ENCODE results near the gene HOXD9. TPM values are rescaled to one million over a fixed set of nuclear protein-coding genes. Genes with fewer than 3 reads are reported as not detected.

The HOXD9 gene
- total and polyA plus RNA-seq, 4 experiments from 2014 or later, result not detected

DNA sequence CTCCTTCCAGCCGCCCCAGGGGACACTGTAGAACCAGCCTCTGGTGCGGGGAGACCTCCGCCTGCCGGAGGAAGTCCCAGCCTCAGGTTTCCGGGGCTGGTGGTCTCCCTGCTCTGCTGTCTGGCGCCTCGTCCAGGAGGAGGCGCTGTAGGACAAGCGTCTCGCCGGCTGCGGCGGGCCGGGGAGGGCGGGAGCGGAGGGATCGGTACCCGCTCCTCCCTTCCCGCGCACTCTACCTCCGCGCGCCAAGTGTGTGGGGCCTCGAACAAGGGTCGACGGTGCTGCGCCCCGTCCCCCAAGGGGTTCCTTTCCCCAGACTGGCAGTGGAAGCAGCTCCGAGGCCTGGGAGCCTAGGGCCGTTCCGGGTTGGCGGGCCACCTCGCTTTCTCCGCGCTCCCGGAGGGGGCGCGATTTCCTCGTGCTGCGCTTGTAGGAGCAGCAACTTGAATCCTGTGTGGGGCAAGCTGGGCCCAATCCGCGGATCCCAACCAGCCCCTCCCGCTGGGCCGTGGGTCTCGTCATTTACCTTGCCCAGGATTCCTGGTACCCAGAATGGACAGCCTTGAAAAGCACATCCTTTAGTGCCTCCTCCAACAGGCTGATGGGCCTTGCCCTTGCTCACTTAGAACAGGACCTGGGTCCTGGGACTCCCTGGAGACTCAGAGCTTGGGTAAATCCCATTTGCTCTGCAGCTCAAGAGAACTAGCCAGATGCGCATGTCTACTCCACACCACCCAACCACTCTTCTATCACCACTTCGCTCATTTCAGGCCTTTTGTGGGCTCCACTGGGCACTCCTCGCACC, 18.2 kb downstream of the HOXD9 start:
- Histone ChIP-seq H3K4me3 (ENCODE audit: low read length in 2 of 2) (no peak overlapping the region), H3K27ac (ENCODE audit: low read depth, low read length) (no peak overlapping the region), H3K36me3 (ENCODE audit: insufficient read depth, low read length) (no peaks in the 10 kb centered on the region), H3K27me3 (ENCODE audit: insufficient read depth, low read length) (peaks cover 80% of the 10 kb centered on the region), H3K4me1 (ENCODE audit: insufficient read depth, low read length) (peaks cover 25% of the 10 kb centered on the region), H3K9me3 (ENCODE audit: control insufficient read depth in 1 of 2, low read length in 2 of 2) (no peaks in the 10 kb centered on the region)
- DNase-seq, result peak; percentile 47 to 61 (median 53)
- H3K4me3 Mint-ChIP-seq, result peak overlapping the region in 5 of 8 donors; percentile 21 to 38 (median 35)
- H3K27ac Mint-ChIP-seq, result peak overlapping the region in 3 of 7 donors; percentile 64 to 84 (median 66)
- peaks cover 0 to 34% (median 22%) of the 10 kb centered on the region in 8 donors for H3K9me3 Mint-ChIP-seq
- peaks cover 13 to 37% (median 24%) of the 10 kb centered on the region in 4 donors for H3K4me1 Mint-ChIP-seq
- POLR2A ChIA-PET (ENCODE audit: partially characterized antibody), result interaction anchor here (1.6 kb wide), 1 partner anchor 9 kb away, joined by 3 read pairs; no protein-coding TSS in a partner anchor
- H3K36me3 Mint-ChIP-seq, result peaks cover 1% of the 10 kb centered on the region in 2 donors
- H3K27me3 Mint-ChIP-seq, result peaks cover 69 to 74% of the 10 kb centered on the region in 2 donors
- intact Hi-C loops (cut with micrococcal nuclease), result no loop called here
- CTCF ChIA-PET (ENCODE audit: partially characterized antibody), result interaction anchor here (0.6 to 3.0 kb wide), 9 partner anchors 9 to 887 kb away, joined by 3 to 28 read pairs (median 3); no protein-coding TSS in a partner anchor

DNA sequence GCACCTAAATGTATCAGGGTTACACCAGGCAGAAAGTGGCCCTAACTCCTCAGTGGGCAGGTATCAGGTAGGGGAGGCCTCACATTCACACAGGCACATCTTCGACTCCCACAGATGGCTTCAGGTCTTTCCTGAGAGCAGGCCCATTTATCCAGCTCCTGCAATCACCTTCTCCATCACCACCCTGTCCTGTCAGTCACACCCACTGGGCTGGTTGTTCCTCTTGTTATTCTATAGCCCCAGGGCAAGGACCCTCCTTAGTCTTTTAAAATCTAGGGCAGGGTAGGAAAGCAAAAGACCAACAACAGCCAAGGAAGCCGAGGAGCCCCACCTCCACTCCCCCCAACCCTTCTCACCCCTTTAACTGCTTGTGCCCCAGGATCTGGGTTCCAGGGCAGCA, 19.8 kb downstream of the HOXD9 start:
- no peak for DNase-seq
- H3K36me3 ChIP-seq (ENCODE audit: insufficient read depth, low read length), result no peaks in the 10 kb centered on the region
- peaks cover 7 to 26% (median 18%) of the 10 kb centered on the region in 4 donors for H3K4me1 Mint-ChIP-seq
- peaks cover 0 to 1% of the 10 kb centered on the region in 2 donors for H3K36me3 Mint-ChIP-seq
- H3K9me3 ChIP-seq (ENCODE audit: control insufficient read depth in 1 of 2, low read length in 2 of 2), result no peaks in the 10 kb centered on the region
- POLR2A ChIA-PET (ENCODE audit: partially characterized antibody), result no interaction called here
- H3K4me1 ChIP-seq (ENCODE audit: insufficient read depth, low read length), result peaks cover 12% of the 10 kb centered on the region
- H3K4me3 ChIP-seq (ENCODE audit: low read length in 2 of 2), result no peak overlapping the region
- peaks cover 73% of the 10 kb centered on the region for H3K27me3 ChIP-seq (ENCODE audit: insufficient read depth, low read length)
- no peak overlapping the region for H3K4me3 Mint-ChIP-seq
- H3K27ac ChIP-seq (ENCODE audit: low read depth, low read length), result no peak overlapping the region
- peaks cover 74 to 78% of the 10 kb centered on the region in 2 donors for H3K27me3 Mint-ChIP-seq
- H3K27ac Mint-ChIP-seq, result no peak overlapping the region
- intact Hi-C loops (cut with micrococcal nuclease), result no loop called here
- CTCF ChIA-PET (ENCODE audit: partially characterized antibody), result no interaction called here
- H3K9me3 Mint-ChIP-seq, result peaks cover 0 to 34% (median 18%) of the 10 kb centered on the region in 8 donors

DNA sequence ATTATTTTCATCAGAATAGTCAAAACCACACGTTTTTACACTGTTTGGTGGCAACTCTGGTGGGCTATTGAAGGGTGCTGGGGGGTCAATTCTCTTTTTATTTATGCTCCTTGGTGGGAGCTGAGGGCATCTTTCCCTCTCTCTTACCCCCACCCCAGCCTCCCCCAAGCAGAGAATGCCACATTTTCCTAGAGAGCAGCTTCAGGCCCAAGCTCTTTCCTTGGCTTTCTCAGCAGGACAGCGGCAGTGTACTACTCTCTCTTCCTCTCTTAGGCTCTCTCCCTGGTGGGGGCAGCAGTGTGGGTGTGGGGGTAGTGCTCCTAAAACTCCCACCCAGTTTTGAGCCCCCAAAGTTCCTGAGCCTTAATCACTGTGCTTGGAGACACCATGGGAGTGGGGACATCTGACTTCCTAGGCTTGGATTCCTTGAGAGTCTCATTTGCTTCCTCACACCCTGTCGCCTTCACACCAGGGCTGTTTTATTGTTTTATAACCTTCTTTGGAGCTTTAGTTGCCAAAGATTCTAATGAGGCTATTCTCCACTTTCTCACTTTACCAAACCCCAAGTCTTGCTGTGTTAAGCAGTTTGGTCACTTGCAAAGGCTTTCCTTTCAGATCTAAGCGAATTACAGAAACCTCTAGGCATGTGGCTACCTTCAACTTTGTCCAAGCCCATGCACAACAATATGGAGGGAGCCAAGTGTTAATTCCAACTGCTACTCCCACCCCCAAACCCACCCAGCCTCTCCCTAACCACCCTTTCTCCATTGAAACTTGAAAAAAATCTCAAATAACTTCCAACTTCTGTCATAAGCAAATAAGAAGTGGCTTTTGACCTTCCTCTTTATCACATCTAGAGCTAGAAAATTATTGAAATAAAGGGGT, 22.8 kb downstream of the HOXD9 start:
- H3K4me3 ChIP-seq (ENCODE audit: low read length in 2 of 2), result no peak overlapping the region
- H3K27me3 Mint-ChIP-seq, result peaks cover 72 to 80% of the 10 kb centered on the region in 2 donors
- H3K4me1 Mint-ChIP-seq, result peaks cover 5 to 13% (median 7%) of the 10 kb centered on the region in 4 donors
- no peak overlapping the region for H3K4me3 Mint-ChIP-seq
- H3K36me3 ChIP-seq (ENCODE audit: insufficient read depth, low read length), result no peaks in the 10 kb centered on the region
- peaks cover 0 to 8% (median 4%) of the 10 kb centered on the region in 8 donors for H3K9me3 Mint-ChIP-seq
- DNase-seq, result no peak
- peaks cover 9% of the 10 kb centered on the region for H3K4me1 ChIP-seq (ENCODE audit: insufficient read depth, low read length)
- CTCF ChIA-PET (ENCODE audit: partially characterized antibody), result interaction anchor here (2.3 kb wide), 1 partner anchor 18 kb away, joined by 7 read pairs; no protein-coding TSS in a partner anchor
- H3K36me3 Mint-ChIP-seq, result peaks cover 0 to 1% of the 10 kb centered on the region in 2 donors
- H3K9me3 ChIP-seq (ENCODE audit: control insufficient read depth in 1 of 2, low read length in 2 of 2), result no peaks in the 10 kb centered on the region
- POLR2A ChIA-PET (ENCODE audit: partially characterized antibody), result no interaction called here
- peaks cover 67% of the 10 kb centered on the region for H3K27me3 ChIP-seq (ENCODE audit: insufficient read depth, low read length)
- no peak overlapping the region for H3K27ac Mint-ChIP-seq
- H3K27ac ChIP-seq (ENCODE audit: low read depth, low read length), result no peak overlapping the region
- intact Hi-C loops (cut with micrococcal nuclease), result no loop called here

DNA sequence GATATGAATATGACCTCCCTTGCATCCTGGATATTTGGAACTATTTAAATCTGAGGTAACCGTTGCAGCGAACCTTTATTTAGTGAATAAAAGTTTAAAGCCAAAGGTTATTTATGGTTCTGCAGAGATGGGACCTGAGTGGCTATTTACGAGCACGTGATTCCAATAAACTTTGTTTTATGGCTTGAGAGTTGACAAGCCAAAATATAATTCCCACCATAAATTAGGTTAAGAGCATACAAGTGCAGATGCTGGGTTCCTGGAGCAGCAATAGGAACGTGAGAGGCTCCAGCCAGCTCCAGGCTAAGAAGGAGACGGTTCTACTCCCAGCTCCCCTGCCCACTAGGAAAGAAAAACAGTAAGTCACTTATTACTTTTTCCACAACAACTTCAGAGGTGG, 23.6 kb downstream of the HOXD9 start:
- Mint-ChIP-seq H3K4me3 (no peak overlapping the region), H3K27ac (no peak overlapping the region), H3K36me3 (peaks cover 0 to 1% of the 10 kb centered on the region in 2 donors), H3K4me1 (peaks cover 2 to 12% (median 4%) of the 10 kb centered on the region in 4 donors), H3K9me3 (peaks cover 0 to 8% (median 3%) of the 10 kb centered on the region in 8 donors), H3K27me3 (peaks cover 76 to 83% of the 10 kb centered on the region in 2 donors)
- ChIA-PET POLR2A (ENCODE audit: partially characterized antibody) (no interaction called here), CTCF (ENCODE audit: partially characterized antibody) (interaction anchor here (0.8 kb wide), 1 partner anchor 48 kb away, joined by 3 read pairs; no protein-coding TSS in a partner anchor)
- Histone ChIP-seq H3K4me1 (ENCODE audit: insufficient read depth, low read length) (peaks cover 1% of the 10 kb centered on the region), H3K36me3 (ENCODE audit: insufficient read depth, low read length) (no peaks in the 10 kb centered on the region), H3K9me3 (ENCODE audit: control insufficient read depth in 1 of 2, low read length in 2 of 2) (no peaks in the 10 kb centered on the region), H3K27ac (ENCODE audit: low read depth, low read length) (no peak overlapping the region), H3K4me3 (ENCODE audit: low read length in 2 of 2) (no peak overlapping the region), H3K27me3 (ENCODE audit: insufficient read depth, low read length) (peaks cover 67% of the 10 kb centered on the region)
- intact Hi-C loops (cut with micrococcal nuclease), result no loop called here
- no peak for DNase-seq

DNA sequence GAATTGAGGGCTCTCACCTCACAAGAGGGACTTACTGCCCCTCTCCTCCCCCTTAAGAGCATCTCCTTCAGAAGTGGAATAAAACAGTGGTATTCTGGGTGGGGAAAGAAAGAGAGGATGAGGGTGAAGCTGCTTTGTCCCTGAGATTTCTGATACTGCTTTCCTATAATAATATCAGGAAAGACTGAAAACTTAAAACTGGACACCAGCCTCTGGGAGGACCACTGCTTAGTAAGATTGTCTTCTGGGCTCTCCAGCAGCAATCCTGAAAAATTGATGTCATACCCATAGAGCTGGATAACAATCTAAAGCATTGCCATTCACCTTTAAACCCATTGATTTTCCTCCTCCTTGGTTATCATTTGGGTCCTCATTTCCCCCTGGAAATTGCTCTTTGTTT, 24.1 kb downstream of the HOXD9 start:
- H3K36me3 ChIP-seq (ENCODE audit: insufficient read depth, low read length), result no peaks in the 10 kb centered on the region
- H3K27ac Mint-ChIP-seq, result peak overlapping the region in 1 of 7 donors; percentile 1
- H3K27me3 ChIP-seq (ENCODE audit: insufficient read depth, low read length), result peaks cover 67% of the 10 kb centered on the region
- H3K4me1 ChIP-seq (ENCODE audit: insufficient read depth, low read length), result no peaks in the 10 kb centered on the region
- H3K9me3 Mint-ChIP-seq, result peaks cover 0 to 6% (median under 1%) of the 10 kb centered on the region in 8 donors
- H3K4me3 Mint-ChIP-seq, result peak overlapping the region in 1 of 8 donors; percentile 24
- intact Hi-C loops (cut with micrococcal nuclease), result no loop called here
- no peaks in the 10 kb centered on the region for H3K9me3 ChIP-seq (ENCODE audit: control insufficient read depth in 1 of 2, low read length in 2 of 2)
- ChIA-PET CTCF (ENCODE audit: partially characterized antibody) (interaction anchor here (0.8 kb wide), 1 partner anchor 49 kb away, joined by 3 read pairs; no protein-coding TSS in a partner anchor), POLR2A (ENCODE audit: partially characterized antibody) (no interaction called here)
- H3K27me3 Mint-ChIP-seq, result peaks cover 75 to 82% of the 10 kb centered on the region in 2 donors
- H3K4me1 Mint-ChIP-seq, result peaks cover 0 to 6% (median under 1%) of the 10 kb centered on the region in 4 donors
- H3K4me3 ChIP-seq (ENCODE audit: low read length in 2 of 2), result no peak overlapping the region
- H3K27ac ChIP-seq (ENCODE audit: low read depth, low read length), result no peak overlapping the region
- no peaks in the 10 kb centered on the region for H3K36me3 Mint-ChIP-seq
- no peak for DNase-seq

DNA sequence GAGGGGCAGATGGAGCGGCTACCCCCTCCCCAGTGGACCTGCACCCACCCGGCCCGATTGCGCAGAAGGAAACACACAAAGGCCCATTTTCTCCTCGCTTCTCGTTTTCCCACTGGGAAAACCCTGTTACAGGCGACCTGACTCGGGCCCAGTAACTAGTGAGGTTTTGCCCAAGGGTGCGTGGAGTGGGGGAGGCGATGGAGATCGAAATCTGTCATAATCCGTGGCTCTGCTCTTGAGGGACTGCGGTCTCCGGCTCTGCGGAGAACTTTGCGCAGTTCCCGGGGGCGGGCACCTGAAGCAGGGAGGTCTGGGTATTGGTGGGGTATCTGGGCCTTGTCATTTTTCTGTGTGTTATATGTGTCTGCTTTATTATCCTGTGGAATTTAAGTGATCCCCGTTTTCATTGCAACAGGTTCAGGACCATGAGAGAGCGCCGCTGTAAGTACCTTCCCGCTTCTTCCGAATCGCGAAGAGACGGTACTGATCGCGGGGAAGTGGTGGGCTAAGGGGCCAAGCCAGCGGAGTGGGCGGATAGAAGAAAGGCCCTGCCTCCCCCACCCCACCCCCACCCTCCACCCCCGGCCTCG, 24.8 kb downstream of the HOXD9 start:
- H3K27me3 ChIP-seq (ENCODE audit: insufficient read depth, low read length), result peaks cover 61% of the 10 kb centered on the region
- no peak overlapping the region for H3K4me3 Mint-ChIP-seq
- H3K4me1 ChIP-seq (ENCODE audit: insufficient read depth, low read length), result no peaks in the 10 kb centered on the region
- no peaks in the 10 kb centered on the region for H3K36me3 Mint-ChIP-seq
- no peaks in the 10 kb centered on the region for H3K9me3 ChIP-seq (ENCODE audit: control insufficient read depth in 1 of 2, low read length in 2 of 2)
- DNase-seq, result no peak
- POLR2A ChIA-PET (ENCODE audit: partially characterized antibody), result no interaction called here
- intact Hi-C loops (cut with micrococcal nuclease), result no loop called here
- H3K27ac ChIP-seq (ENCODE audit: low read depth, low read length), result no peak overlapping the region
- no peaks in the 10 kb centered on the region for H3K36me3 ChIP-seq (ENCODE audit: insufficient read depth, low read length)
- peaks cover 0 to 6% (median under 1%) of the 10 kb centered on the region in 4 donors for H3K4me1 Mint-ChIP-seq
- peak overlapping the region in 2 of 7 donors; percentile 1 to 19 for H3K27ac Mint-ChIP-seq
- H3K4me3 ChIP-seq (ENCODE audit: low read length in 2 of 2), result no peak overlapping the region
- CTCF ChIA-PET (ENCODE audit: partially characterized antibody), result interaction anchor here (0.8 kb wide), 1 partner anchor 49 kb away, joined by 3 read pairs; no protein-coding TSS in a partner anchor
- peaks cover 69 to 76% of the 10 kb centered on the region in 2 donors for H3K27me3 Mint-ChIP-seq
- H3K9me3 Mint-ChIP-seq, result peaks cover 0 to 6% (median under 1%) of the 10 kb centered on the region in 8 donors
